Activated CD8-positive, alpha-beta T cell treated with anti-CD3 and anti-CD28 coated beads, Interleukin-2, amount 10 ng/mL, durations not matched to agents 7 days and 5 days (primary cell): ENCODE results near the gene KBTBD13. TPM values are rescaled to one million over a fixed set of nuclear protein-coding genes. Genes with fewer than 3 reads are reported as not detected.

ENCODE experiments used
- ATAC-seq: fragments of 150-1000 bp; cut with Tn5 transposase; one replicate; pipeline ENCODE4 v1.10.0; 2021; ENCODE audit warnings: moderate library complexity
- CTCF ChIA-PET: fragments of 350-600 bp; sonication (Branson Sonifier 250); formaldehyde crosslinking; loops from one replicate; lab custom pipeline; 2021; ENCODE audit warnings: antibody characterized with exemption; lab: Charles Lee
- POLR2A ChIA-PET: fragments of 350-600 bp; sonication (Branson Sonifier 250); formaldehyde crosslinking; loops from one replicate; lab custom pipeline; 2021; ENCODE audit warnings: antibody characterized with exemption; lab: Charles Lee
- DNase-seq: peaks from one replicate; pipeline ENCODE4 v3.0.0-alpha.2; 2020
- H3K27ac Mint-ChIP-seq: one replicate; pipeline ENCODE4 v1.8.0; 2021; ENCODE audit warnings: mild to moderate bottlenecking, mixed read lengths
- H3K27me3 Mint-ChIP-seq: one replicate; pipeline ENCODE4 v1.8.0; 2021; ENCODE audit warnings: low read depth, mixed read lengths
- H3K36me3 Mint-ChIP-seq: one replicate; pipeline ENCODE4 v1.8.0; 2021; ENCODE audit warnings: low read depth, mixed read lengths
- H3K4me1 Mint-ChIP-seq: one replicate; pipeline ENCODE4 v1.8.0; 2021; ENCODE audit warnings: low read depth, mixed read lengths
- H3K4me3 Mint-ChIP-seq: one replicate; pipeline ENCODE4 v1.8.0; 2021; ENCODE audit warnings: mild to moderate bottlenecking, mixed read lengths
- H3K9me3 Mint-ChIP-seq: one replicate; pipeline ENCODE4 v1.8.0; 2022; ENCODE audit warnings: mixed read lengths; ENCODE audit not compliant: insufficient read depth
- total RNA-seq, 2 experiments: library from RNA; stranded (reverse); gene quantifications; one replicate each; pipeline ENCODE4 v1.2.3, GENCODE V29; 2021

KBTBD13 gene
- total RNA-seq, 2 experiments from 2014 or later, result not detected

GRCh38 chr15:65083262-65083701, 6.7 kb downstream of the KBTBD13 start:
- POLR2A ChIA-PET, result interaction anchor here (1.3 kb wide), 1 partner anchor 221 kb away, joined by 3 read pairs; the partner anchor contains the start of gene RNU5B-1
- H3K4me1 Mint-ChIP-seq, result peaks cover 20% of the 10 kb centered on the region
- no peak overlapping the region for H3K4me3 Mint-ChIP-seq
- DNase-seq (no peak), ATAC-seq (no peak)
- no peaks in the 10 kb centered on the region for H3K36me3 Mint-ChIP-seq
- CTCF ChIA-PET, result interaction anchor here (1.0 to 6.8 kb wide), 6 partner anchors 13 to 49 kb away, joined by 3 to 37 read pairs (median 6); no protein-coding TSS in a partner anchor
- no peaks in the 10 kb centered on the region for H3K9me3 Mint-ChIP-seq
- H3K27me3 Mint-ChIP-seq, result peaks cover 36% of the 10 kb centered on the region
- no peak overlapping the region for H3K27ac Mint-ChIP-seq

DNA sequence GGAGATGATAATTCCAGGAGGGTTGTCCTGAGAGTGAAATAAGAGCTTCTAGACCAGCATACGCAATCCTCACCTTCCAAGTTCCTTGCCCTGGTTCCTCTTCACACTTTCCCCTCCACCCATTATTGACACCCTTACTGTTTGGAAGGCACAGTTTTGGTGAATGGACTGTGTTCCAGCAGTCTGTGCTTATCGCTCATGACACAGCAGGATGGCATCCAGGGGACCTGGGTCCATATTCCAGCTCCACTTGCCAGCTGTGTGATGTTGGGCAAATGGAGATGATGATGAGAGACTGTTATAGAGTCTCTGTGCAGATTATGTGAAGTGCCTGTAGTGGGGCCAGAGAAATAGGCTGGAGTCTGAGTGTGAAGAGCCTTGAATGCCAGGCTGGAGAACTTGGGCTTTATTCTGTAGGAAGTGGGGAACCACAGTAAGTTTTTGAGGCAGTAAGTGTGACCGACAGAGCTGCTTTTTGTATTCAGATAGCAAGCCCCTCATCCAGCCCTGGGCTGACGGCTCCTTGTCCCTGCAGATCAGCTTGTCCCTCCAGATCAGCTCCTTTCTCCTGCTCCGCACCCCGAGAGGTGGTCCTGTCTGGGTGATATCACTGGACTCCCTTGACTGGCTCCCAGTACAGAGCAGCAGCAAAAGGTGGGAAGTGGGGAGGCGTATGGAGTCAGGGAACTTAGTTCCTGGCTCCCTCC, 8.1 kb downstream of the KBTBD13 start:
- H3K27me3 Mint-ChIP-seq, result peaks cover 26% of the 10 kb centered on the region
- H3K36me3 Mint-ChIP-seq, result no peaks in the 10 kb centered on the region
- ATAC-seq (no peak), DNase-seq (no peak)
- ChIA-PET POLR2A (no interaction called here), CTCF (interaction anchor here (0.9 to 6.8 kb wide), 4 partner anchors 8 to 51 kb away, joined by 3 to 37 read pairs (median 4); partner anchors contain the start of gene KBTBD13)
- no peak overlapping the region for H3K4me3 Mint-ChIP-seq
- peaks cover 20% of the 10 kb centered on the region for H3K4me1 Mint-ChIP-seq
- H3K27ac Mint-ChIP-seq, result no peak overlapping the region
- H3K9me3 Mint-ChIP-seq, result no peaks in the 10 kb centered on the region

- DNase-seq (no peak), ATAC-seq (no peak)
- ChIA-PET CTCF (interaction anchor here (0.9 to 6.8 kb wide), 4 partner anchors 9 to 51 kb away, joined by 3 to 37 read pairs (median 4); partner anchors contain the start of gene KBTBD13), POLR2A (no interaction called here)
- Mint-ChIP-seq H3K4me3 (no peak overlapping the region), H3K4me1 (peaks cover 20% of the 10 kb centered on the region), H3K9me3 (no peaks in the 10 kb centered on the region), H3K27ac (no peak overlapping the region), H3K27me3 (peaks cover 24% of the 10 kb centered on the region), H3K36me3 (no peaks in the 10 kb centered on the region)
Observed at GRCh38 chr15:65085207-65085753, 8.7 kb downstream of the KBTBD13 start.

GRCh38 chr15:65085990-65086679, 9.6 kb downstream of the KBTBD13 start:
- ChIA-PET CTCF (interaction anchor here (0.6 to 6.8 kb wide), 9 partner anchors 8 to 211 kb away, joined by 3 to 37 read pairs (median 4); partner anchors contain the start of gene KBTBD13), POLR2A (interaction anchor here (1.1 kb wide), 1 partner anchor 60 kb away, joined by 3 read pairs; no protein-coding TSS in a partner anchor)
- H3K36me3 Mint-ChIP-seq, result no peaks in the 10 kb centered on the region
- no peaks in the 10 kb centered on the region for H3K9me3 Mint-ChIP-seq
- ATAC-seq (no peak), DNase-seq (peak; percentile 40)
- peaks cover 20% of the 10 kb centered on the region for H3K4me1 Mint-ChIP-seq
- no peak overlapping the region for H3K27ac Mint-ChIP-seq
- H3K27me3 Mint-ChIP-seq, result peaks cover 19% of the 10 kb centered on the region
- no peak overlapping the region for H3K4me3 Mint-ChIP-seq

- ATAC-seq (no peak), DNase-seq (no peak)
- ChIA-PET POLR2A (interaction anchor here (1.1 kb wide), 1 partner anchor 61 kb away, joined by 3 read pairs; no protein-coding TSS in a partner anchor), CTCF (interaction anchor here (0.6 to 6.8 kb wide), 9 partner anchors 8 to 212 kb away, joined by 3 to 37 read pairs (median 4); partner anchors contain the start of gene UBAP1L)
- H3K36me3 Mint-ChIP-seq, result no peaks in the 10 kb centered on the region
- H3K27me3 Mint-ChIP-seq, result peaks cover 17% of the 10 kb centered on the region
- peaks cover 20% of the 10 kb centered on the region for H3K4me1 Mint-ChIP-seq
- H3K9me3 Mint-ChIP-seq, result no peaks in the 10 kb centered on the region
- no peak overlapping the region for H3K27ac Mint-ChIP-seq
- no peak overlapping the region for H3K4me3 Mint-ChIP-seq
Observed at GRCh38 chr15:65086680-65087111, 10.2 kb downstream of the KBTBD13 start.

GRCh38 chr15:65087411-65087810, 10.9 kb downstream of the KBTBD13 start:
- Mint-ChIP-seq H3K4me3 (no peak overlapping the region), H3K9me3 (no peaks in the 10 kb centered on the region), H3K27me3 (peaks cover 15% of the 10 kb centered on the region), H3K4me1 (peaks cover 15% of the 10 kb centered on the region), H3K36me3 (no peaks in the 10 kb centered on the region), H3K27ac (no peak overlapping the region)
- POLR2A ChIA-PET, result no interaction called here
- no peak for DNase-seq
- ATAC-seq, result no peak
- CTCF ChIA-PET, result interaction anchor here (1.0 to 6.8 kb wide), 6 partner anchors 9 to 61 kb away, joined by 3 to 37 read pairs (median 6); partner anchors contain the start of gene UBAP1L

- Mint-ChIP-seq H3K4me1 (peaks cover 8% of the 10 kb centered on the region), H3K4me3 (no peak overlapping the region), H3K36me3 (no peaks in the 10 kb centered on the region), H3K9me3 (no peaks in the 10 kb centered on the region), H3K27me3 (peaks cover 8% of the 10 kb centered on the region), H3K27ac (no peak overlapping the region)
- no peak for DNase-seq
- POLR2A ChIA-PET, result no interaction called here
- no peak for ATAC-seq
- CTCF ChIA-PET, result interaction anchor here (1.6 kb wide), 2 partner anchors 10 to 13 kb away, joined by 6 to 8 read pairs; no protein-coding TSS in a partner anchor
Observed at GRCh38 chr15:65087873-65088642, 11.5 kb downstream of the KBTBD13 start.

- H3K27ac Mint-ChIP-seq, result no peak overlapping the region
- no peak overlapping the region for H3K4me3 Mint-ChIP-seq
- no peaks in the 10 kb centered on the region for H3K36me3 Mint-ChIP-seq
- H3K4me1 Mint-ChIP-seq, result peaks cover 7% of the 10 kb centered on the region
- DNase-seq (no peak), ATAC-seq (no peak)
- no peaks in the 10 kb centered on the region for H3K9me3 Mint-ChIP-seq
- ChIA-PET CTCF (no interaction called here), POLR2A (no interaction called here)
- peaks cover 7% of the 10 kb centered on the region for H3K27me3 Mint-ChIP-seq
Observed at GRCh38 chr15:65088643-65089021, 12.1 kb downstream of the KBTBD13 start.

- Mint-ChIP-seq H3K36me3 (no peaks in the 10 kb centered on the region), H3K27ac (no peak overlapping the region), H3K27me3 (peaks cover 4% of the 10 kb centered on the region), H3K9me3 (no peaks in the 10 kb centered on the region), H3K4me3 (no peak overlapping the region), H3K4me1 (peaks cover 7% of the 10 kb centered on the region)
- POLR2A ChIA-PET, result no interaction called here
- DNase-seq (no peak), ATAC-seq (no peak)
- CTCF ChIA-PET, result interaction anchor here (0.6 kb wide), 1 partner anchor 18 kb away, joined by 3 read pairs; no protein-coding TSS in a partner anchor
Observed at GRCh38 chr15:65089206-65089824, 12.8 kb downstream of the KBTBD13 start.

DNA sequence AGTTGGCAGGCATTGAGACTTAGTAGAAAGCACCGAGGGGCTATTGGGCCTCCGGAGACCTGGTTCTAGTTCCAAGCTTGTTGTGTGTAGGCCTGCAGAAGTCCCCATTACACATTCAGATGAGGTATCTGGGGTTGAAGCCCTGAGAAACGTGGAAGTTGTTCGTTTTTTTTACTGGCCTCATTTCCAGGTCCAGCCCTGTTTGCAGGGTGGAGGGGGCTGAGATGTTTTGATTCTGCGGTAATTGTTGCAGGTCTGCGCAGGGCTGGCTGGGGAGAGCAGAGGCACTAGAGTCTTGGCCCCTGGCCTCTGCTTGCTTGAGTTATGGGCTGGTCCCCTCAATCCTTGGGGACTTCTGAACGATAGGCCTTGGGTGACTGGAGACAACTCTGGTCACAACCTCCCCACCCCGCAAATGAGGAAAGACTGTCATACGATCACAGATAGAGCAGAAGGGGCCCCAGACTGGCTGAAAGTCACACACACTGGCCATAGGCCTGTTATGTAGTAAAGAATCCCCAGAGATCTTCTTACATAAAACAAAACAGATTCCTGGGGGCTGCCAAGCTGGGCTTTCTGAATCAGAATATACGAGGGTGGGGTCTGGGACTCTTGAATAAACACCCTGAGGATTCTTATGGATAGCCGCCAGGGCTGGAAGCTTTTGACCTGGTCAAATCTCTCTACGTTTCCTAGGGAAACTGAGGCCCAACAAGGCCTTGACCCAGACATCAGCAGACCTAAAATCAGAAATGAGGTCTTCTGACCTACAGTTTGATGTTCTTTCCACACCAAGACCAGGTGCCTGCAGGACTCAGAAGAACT, 15.6 kb downstream of the KBTBD13 start:
- DNase-seq (no peak), ATAC-seq (no peak)
- no peaks in the 10 kb centered on the region for H3K36me3 Mint-ChIP-seq
- H3K27ac Mint-ChIP-seq, result no peak overlapping the region
- H3K27me3 Mint-ChIP-seq, result no peaks in the 10 kb centered on the region
- no peaks in the 10 kb centered on the region for H3K4me1 Mint-ChIP-seq
- POLR2A ChIA-PET, result no interaction called here
- CTCF ChIA-PET, result interaction anchor here (1.5 kb wide), 1 partner anchor 9 kb away, joined by 3 read pairs; no protein-coding TSS in a partner anchor
- H3K4me3 Mint-ChIP-seq, result no peak overlapping the region
- no peaks in the 10 kb centered on the region for H3K9me3 Mint-ChIP-seq
